Measurements from ENCODE around the gene ACVR2B. TPM values are rescaled to one million over a fixed set of nuclear protein-coding genes. Genes with fewer than 3 reads are reported as not detected.
A peak's percentile ranks its signal among the peaks of the same experiment; 100 is the strongest.
"Not testable (repeated sequence)": the region's sequence is repeated elsewhere in the genome, so short reads cannot be mapped to it uniquely, and the experiment has no call there.

ACVR2B gene
- 2.0 TPM for polyA plus RNA-seq (2013)

GRCh38 chr3:38453075-38453912, at the start of gene ACVR2B:
Gene ACVR2B, plus strand, starts transcription at chr3:38453890. Its CDS starts 433 bp downstream, at chr3:38454323.
- CTCF ChIA-PET = no interaction called here
- POLR2A ChIA-PET = no interaction called here
- Histone ChIP-seq H3K27me3 (replicated peaks in 2 of 5; ENCODE audit: control insufficient read depth in 4 of 5, insufficient read depth in 5 of 5, low read length in 4 of 5) (peaks cover 0 to 28% (median 6%) of the 10 kb centered on the region in 5 experiments), H3K4me1 (ENCODE audit: control extremely low read depth in 1 of 4, control insufficient read depth in 4 of 4, insufficient read depth in 4 of 4, low read length in 3 of 4) (peaks cover 6 to 28% (median 22%) of the 10 kb centered on the region in 4 experiments), H3K4me3 (ENCODE audit: control insufficient read depth in 1 of 7, extremely low read depth in 1 of 7, insufficient read depth in 4 of 7, low read depth in 2 of 7, low read length in 6 of 7) (peak within 1 kb of the TSS; percentile 40 to 93 (median 77)), H3K36me3 (ENCODE audit: control insufficient read depth in 4 of 4, insufficient read depth in 4 of 4, low read length in 3 of 4) (no peaks in the 10 kb centered on the region), H3K27ac (ENCODE audit: insufficient read depth in 1 of 2, low read depth in 1 of 2, low read length in 2 of 2, poor library complexity in 1 of 2, severe bottlenecking in 2 of 2) (peak within 1 kb of the TSS in 1 of 2 experiments; percentile 49), H3K9me3 (ENCODE audit: control extremely low read depth in 1 of 5, control insufficient read depth in 4 of 5, insufficient read depth in 2 of 5, low read depth in 1 of 5, low read length in 4 of 5) (peaks cover 0 to 6% (median 2%) of the 10 kb centered on the region in 5 experiments)
- WGBS (ENCODE audit: insufficient coverage) = 13% methylated on average over 26 of the region's 48 CpGs
- peak; percentile 61 to 70 (median 69) for DNase-seq

- H3K27me3 ChIP-seq (replicated peaks in 2 of 5; ENCODE audit: control insufficient read depth in 4 of 5, insufficient read depth in 5 of 5, low read length in 4 of 5) = no peaks in the 10 kb centered on the region
Measured at GRCh38 chr3:38404286-38404685, 49.4 kb upstream of the ACVR2B start.

GRCh38 chr3:38411591-38411990, 42.1 kb upstream of the ACVR2B start:
- ChIA-PET CTCF (no interaction called here), POLR2A (no interaction called here)
- H3K9me3 ChIP-seq (ENCODE audit: control extremely low read depth in 1 of 5, control insufficient read depth in 4 of 5, insufficient read depth in 2 of 5, low read depth in 1 of 5, low read length in 4 of 5) = no peaks in the 10 kb centered on the region
- DNase-seq = no peak
- H3K27ac ChIP-seq (ENCODE audit: insufficient read depth in 1 of 2, low read depth in 1 of 2, low read length in 2 of 2, poor library complexity in 1 of 2, severe bottlenecking in 2 of 2) = no peak overlapping the region
- no peaks in the 10 kb centered on the region for H3K27me3 ChIP-seq (replicated peaks in 2 of 5; ENCODE audit: control insufficient read depth in 4 of 5, insufficient read depth in 5 of 5, low read length in 4 of 5)
- H3K36me3 ChIP-seq (ENCODE audit: control insufficient read depth in 4 of 4, insufficient read depth in 4 of 4, low read length in 3 of 4) = no peaks in the 10 kb centered on the region
- H3K4me1 ChIP-seq (ENCODE audit: control extremely low read depth in 1 of 4, control insufficient read depth in 4 of 4, insufficient read depth in 4 of 4, low read length in 3 of 4) = no peaks in the 10 kb centered on the region
- 100% methylated on average over 1 of the region's 1 CpG for WGBS (ENCODE audit: insufficient coverage)
- no peak overlapping the region for H3K4me3 ChIP-seq (ENCODE audit: control insufficient read depth in 1 of 7, extremely low read depth in 1 of 7, insufficient read depth in 4 of 7, low read depth in 2 of 7, low read length in 6 of 7)

More at GRCh38 chr3:38404286-38404685, 49.4 kb upstream of the ACVR2B start:
- Histone ChIP-seq H3K36me3 (ENCODE audit: control insufficient read depth in 4 of 4, insufficient read depth in 4 of 4, low read length in 3 of 4) (peaks cover 0 to 38% (median 13%) of the 10 kb centered on the region in 4 experiments), H3K4me3 (ENCODE audit: control insufficient read depth in 1 of 7, extremely low read depth in 1 of 7, insufficient read depth in 4 of 7, low read depth in 2 of 7, low read length in 6 of 7) (no peak overlapping the region), H3K4me1 (ENCODE audit: control extremely low read depth in 1 of 4, control insufficient read depth in 4 of 4, insufficient read depth in 4 of 4, low read length in 3 of 4) (no peaks in the 10 kb centered on the region), H3K9me3 (ENCODE audit: control extremely low read depth in 1 of 5, control insufficient read depth in 4 of 5, insufficient read depth in 2 of 5, low read depth in 1 of 5, low read length in 4 of 5) (peaks cover 0 to 5% (median 3%) of the 10 kb centered on the region in 5 experiments), H3K27ac (ENCODE audit: insufficient read depth in 1 of 2, low read depth in 1 of 2, low read length in 2 of 2, poor library complexity in 1 of 2, severe bottlenecking in 2 of 2) (no peak overlapping the region)
- DNase-seq = no peak
- WGBS (ENCODE audit: insufficient coverage) = 53% methylated on average over 3 of the region's 5 CpGs
- ChIA-PET POLR2A (no interaction called here), CTCF (no interaction called here)

- H3K27me3 ChIP-seq (replicated peaks in 2 of 5; ENCODE audit: control insufficient read depth in 4 of 5, insufficient read depth in 5 of 5, low read length in 4 of 5); H3K27ac ChIP-seq (ENCODE audit: insufficient read depth in 1 of 2, low read depth in 1 of 2, low read length in 2 of 2, poor library complexity in 1 of 2, severe bottlenecking in 2 of 2); H3K4me3 ChIP-seq (ENCODE audit: control insufficient read depth in 1 of 7, extremely low read depth in 1 of 7, insufficient read depth in 4 of 7, low read depth in 2 of 7, low read length in 6 of 7); H3K9me3 ChIP-seq (ENCODE audit: control extremely low read depth in 1 of 5, control insufficient read depth in 4 of 5, insufficient read depth in 2 of 5, low read depth in 1 of 5, low read length in 4 of 5); POLR2A ChIA-PET; H3K4me1 ChIP-seq (ENCODE audit: control extremely low read depth in 1 of 4, control insufficient read depth in 4 of 4, insufficient read depth in 4 of 4, low read length in 3 of 4); DNase-seq; H3K36me3 ChIP-seq (ENCODE audit: control insufficient read depth in 4 of 4, insufficient read depth in 4 of 4, low read length in 3 of 4): not testable (repeated sequence)
- 35% methylated on average over 5 of the region's 5 CpGs for WGBS (ENCODE audit: insufficient coverage)
- CTCF ChIA-PET = interaction anchor here (1.0 kb wide), 1 partner anchor 46 kb away, joined by 3 read pairs; no protein-coding TSS in a partner anchor
Measured at GRCh38 chr3:38420758-38421157, 32.9 kb upstream of the ACVR2B start.

GRCh38 chr3:38421679-38422336, 31.9 kb upstream of the ACVR2B start:
- ChIA-PET CTCF (no interaction called here), POLR2A (no interaction called here)
- peaks cover 4 to 15% (median 7%) of the 10 kb centered on the region in 4 experiments for H3K4me1 ChIP-seq (ENCODE audit: control extremely low read depth in 1 of 4, control insufficient read depth in 4 of 4, insufficient read depth in 4 of 4, low read length in 3 of 4)
- 100% methylated on average over 4 of the region's 7 CpGs for WGBS (ENCODE audit: insufficient coverage)
- DNase-seq = no peak
- no peaks in the 10 kb centered on the region for H3K36me3 ChIP-seq (ENCODE audit: control insufficient read depth in 4 of 4, insufficient read depth in 4 of 4, low read length in 3 of 4)
- no peak overlapping the region for H3K4me3 ChIP-seq (ENCODE audit: control insufficient read depth in 1 of 7, extremely low read depth in 1 of 7, insufficient read depth in 4 of 7, low read depth in 2 of 7, low read length in 6 of 7)
- H3K27ac ChIP-seq (ENCODE audit: insufficient read depth in 1 of 2, low read depth in 1 of 2, low read length in 2 of 2, poor library complexity in 1 of 2, severe bottlenecking in 2 of 2) = no peak overlapping the region
- no peaks in the 10 kb centered on the region for H3K9me3 ChIP-seq (ENCODE audit: control extremely low read depth in 1 of 5, control insufficient read depth in 4 of 5, insufficient read depth in 2 of 5, low read depth in 1 of 5, low read length in 4 of 5)
- H3K27me3 ChIP-seq (replicated peaks in 2 of 5; ENCODE audit: control insufficient read depth in 4 of 5, insufficient read depth in 5 of 5, low read length in 4 of 5) = peaks cover 0 to 1% (median 0%) of the 10 kb centered on the region in 5 experiments

GRCh38 chr3:38426798-38427426, 26.8 kb upstream of the ACVR2B start:
- H3K27ac ChIP-seq (ENCODE audit: insufficient read depth in 1 of 2, low read depth in 1 of 2, low read length in 2 of 2, poor library complexity in 1 of 2, severe bottlenecking in 2 of 2); H3K36me3 ChIP-seq (ENCODE audit: control insufficient read depth in 4 of 4, insufficient read depth in 4 of 4, low read length in 3 of 4); H3K27me3 ChIP-seq (replicated peaks in 2 of 5; ENCODE audit: control insufficient read depth in 4 of 5, insufficient read depth in 5 of 5, low read length in 4 of 5); H3K9me3 ChIP-seq (ENCODE audit: control extremely low read depth in 1 of 5, control insufficient read depth in 4 of 5, insufficient read depth in 2 of 5, low read depth in 1 of 5, low read length in 4 of 5); POLR2A ChIA-PET: not testable (repeated sequence)
- WGBS (ENCODE audit: insufficient coverage) = 34% methylated on average over 5 of the region's 6 CpGs
- peak in 2 of 3 donors; percentile 40 to 69 for DNase-seq
- H3K4me3 ChIP-seq (ENCODE audit: control insufficient read depth in 1 of 7, extremely low read depth in 1 of 7, insufficient read depth in 4 of 7, low read depth in 2 of 7, low read length in 6 of 7) = peak overlapping the region in 2 of 7 experiments; percentile 19 to 28
- H3K4me1 ChIP-seq (ENCODE audit: control extremely low read depth in 1 of 4, control insufficient read depth in 4 of 4, insufficient read depth in 4 of 4, low read length in 3 of 4) = peaks cover 5 to 15% (median 10%) of the 10 kb centered on the region in 4 experiments
- CTCF ChIA-PET = interaction anchor here (1.2 kb wide), 1 partner anchor 10 kb away, joined by 3 read pairs; no protein-coding TSS in a partner anchor
